Glutamatergic neuron (in vitro differentiated cells): ENCODE results near the gene MMD2. TPM values are rescaled to one million over a fixed set of nuclear protein-coding genes. Genes with fewer than 3 reads are reported as not detected.
A peak's percentile ranks its signal among the peaks of the same experiment; 100 is the strongest.

Experiments
- DNase-seq: peaks from one replicate; pipeline ENCODE4 v3.0.0; 2022
- H3K27ac Mint-ChIP-seq: one replicate; pipeline ENCODE4 v1.8.0; 2020; ENCODE audit warnings: mild to moderate bottlenecking, mixed read lengths, inconsistent platforms; ENCODE audit not compliant: unreplicated experiment
- H3K27me3 Mint-ChIP-seq: one replicate; pipeline ENCODE4 v1.8.0; 2020; ENCODE audit warnings: mild to moderate bottlenecking, moderate library complexity, mixed read lengths, inconsistent platforms; ENCODE audit not compliant: unreplicated experiment
- H3K36me3 Mint-ChIP-seq: one replicate; pipeline ENCODE4 v1.8.0; 2020; ENCODE audit warnings: mild to moderate bottlenecking, mixed read lengths, inconsistent platforms; ENCODE audit not compliant: unreplicated experiment
- H3K4me1 Mint-ChIP-seq: one replicate; pipeline ENCODE4 v1.8.0; 2020; ENCODE audit warnings: mild to moderate bottlenecking, low read depth, mixed read lengths, inconsistent platforms; ENCODE audit not compliant: unreplicated experiment
- H3K4me3 Mint-ChIP-seq: one replicate; pipeline ENCODE4 v1.8.0; 2020; ENCODE audit warnings: mild to moderate bottlenecking, mixed read lengths, inconsistent platforms; ENCODE audit not compliant: unreplicated experiment
- H3K9me3 Mint-ChIP-seq: one replicate; pipeline ENCODE4 v1.8.0; 2020; ENCODE audit warnings: mild to moderate bottlenecking, moderate library complexity, mixed read lengths, inconsistent platforms; ENCODE audit not compliant: unreplicated experiment
- total RNA-seq: library from RNA; stranded (reverse); fragmentation: NEBNext Ultra II Directional; extraction: Animal tissue kit (Norgen Biotek cat#: 25700); gene quantifications from one replicate; pipeline ENCODE4 v1.2.1, GENCODE V29; 2021; ENCODE audit not compliant: unreplicated experiment
- TF ChIP-seq, protein P1 (sequence below): fragments of 200-600 bp; sonication (generic); IDR thresholded peaks from one replicate; pipeline ENCODE4 v1.5.0; 2021; ENCODE audit not compliant: partially characterized antibody, unreplicated experiment

Gene MMD2
- total RNA-seq, 1 donor from 2014 or later = 0.47 TPM

DNA sequence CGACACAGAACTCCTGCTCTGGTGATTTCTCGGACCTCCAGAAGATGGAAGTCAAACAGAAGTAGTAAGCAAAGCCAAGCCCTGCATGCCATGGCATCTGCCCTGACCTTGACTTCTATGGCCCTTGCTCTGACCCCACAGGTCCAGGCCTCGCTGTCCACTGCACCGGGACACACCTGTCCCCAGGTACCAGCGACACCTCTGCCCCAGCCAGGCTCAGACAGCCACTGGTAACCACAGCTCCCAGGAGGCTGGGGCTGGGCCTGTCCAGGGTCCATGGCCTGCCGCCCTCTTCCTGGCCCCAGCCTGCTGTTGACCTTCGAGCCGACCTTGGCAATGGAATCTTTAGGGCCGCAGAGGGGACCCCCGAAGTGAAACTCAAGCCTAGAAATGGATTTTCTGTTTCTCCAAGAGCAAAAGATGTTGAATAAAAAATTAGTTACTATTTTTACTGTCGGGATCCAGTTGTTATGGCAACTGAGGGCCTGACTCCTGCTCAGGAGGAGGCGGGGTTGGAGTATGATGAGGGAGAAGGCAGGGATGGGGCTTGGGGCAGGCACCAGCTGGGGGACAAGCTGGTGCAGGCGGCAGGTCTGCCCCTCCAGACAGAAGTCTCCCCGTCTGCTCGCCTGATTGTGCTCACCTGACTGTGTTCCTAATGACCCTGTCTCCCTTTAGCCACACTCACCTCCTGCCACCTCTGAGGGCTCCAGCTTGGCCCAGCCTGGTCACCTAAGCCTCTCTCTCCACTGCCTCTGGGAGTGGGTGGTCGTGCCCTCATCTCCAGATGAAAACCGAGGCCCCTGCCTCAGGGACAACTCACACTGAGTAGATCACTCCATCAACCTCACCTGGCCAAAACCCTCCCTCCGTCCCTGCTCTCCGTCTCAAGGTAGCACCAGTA is 4.1 kb upstream of the MMD2 start:
- Mint-ChIP-seq H3K27ac (no peak overlapping the region), H3K9me3 (peaks cover 2% of the 10 kb centered on the region), H3K4me3 (no peak overlapping the region), H3K27me3 (peaks cover 6% of the 10 kb centered on the region), H3K36me3 (no peaks in the 10 kb centered on the region), H3K4me1 (no peaks in the 10 kb centered on the region)
- TF ChIP-seq, protein P1, sequence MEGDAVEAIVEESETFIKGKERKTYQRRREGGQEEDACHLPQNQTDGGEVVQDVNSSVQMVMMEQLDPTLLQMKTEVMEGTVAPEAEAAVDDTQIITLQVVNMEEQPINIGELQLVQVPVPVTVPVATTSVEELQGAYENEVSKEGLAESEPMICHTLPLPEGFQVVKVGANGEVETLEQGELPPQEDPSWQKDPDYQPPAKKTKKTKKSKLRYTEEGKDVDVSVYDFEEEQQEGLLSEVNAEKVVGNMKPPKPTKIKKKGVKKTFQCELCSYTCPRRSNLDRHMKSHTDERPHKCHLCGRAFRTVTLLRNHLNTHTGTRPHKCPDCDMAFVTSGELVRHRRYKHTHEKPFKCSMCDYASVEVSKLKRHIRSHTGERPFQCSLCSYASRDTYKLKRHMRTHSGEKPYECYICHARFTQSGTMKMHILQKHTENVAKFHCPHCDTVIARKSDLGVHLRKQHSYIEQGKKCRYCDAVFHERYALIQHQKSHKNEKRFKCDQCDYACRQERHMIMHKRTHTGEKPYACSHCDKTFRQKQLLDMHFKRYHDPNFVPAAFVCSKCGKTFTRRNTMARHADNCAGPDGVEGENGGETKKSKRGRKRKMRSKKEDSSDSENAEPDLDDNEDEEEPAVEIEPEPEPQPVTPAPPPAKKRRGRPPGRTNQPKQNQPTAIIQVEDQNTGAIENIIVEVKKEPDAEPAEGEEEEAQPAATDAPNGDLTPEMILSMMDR = no peak
- DNase-seq = no peak

DNA sequence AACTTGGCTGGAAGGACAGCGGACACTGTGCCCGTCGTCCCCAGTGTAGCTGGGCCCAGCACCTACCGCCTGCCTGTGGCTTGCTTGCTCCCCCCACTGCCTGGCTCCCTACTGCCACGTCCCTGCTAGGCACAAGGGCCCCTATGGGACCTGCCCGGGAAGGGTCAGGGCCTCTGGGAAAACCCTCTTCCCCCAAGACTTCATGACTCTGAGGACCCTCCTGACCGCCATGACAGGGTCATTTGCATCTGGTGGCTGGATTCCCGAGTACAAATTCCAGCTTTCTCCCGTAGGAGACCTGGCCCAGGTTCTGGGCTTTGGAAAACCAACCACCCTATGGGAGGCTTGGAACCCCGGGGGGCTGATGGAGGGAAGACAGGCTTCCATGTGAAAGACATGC is 1.4 kb upstream of the MMD2 start:
- no peak overlapping the region for H3K27ac Mint-ChIP-seq
- no peak for DNase-seq
- no peaks in the 10 kb centered on the region for H3K36me3 Mint-ChIP-seq
- H3K27me3 Mint-ChIP-seq = peaks cover 6% of the 10 kb centered on the region
- no peak overlapping the region for H3K4me3 Mint-ChIP-seq
- TF ChIP-seq, protein P1 = no peak
- H3K4me1 Mint-ChIP-seq = no peaks in the 10 kb centered on the region
- H3K9me3 Mint-ChIP-seq = peaks cover 2% of the 10 kb centered on the region

DNA sequence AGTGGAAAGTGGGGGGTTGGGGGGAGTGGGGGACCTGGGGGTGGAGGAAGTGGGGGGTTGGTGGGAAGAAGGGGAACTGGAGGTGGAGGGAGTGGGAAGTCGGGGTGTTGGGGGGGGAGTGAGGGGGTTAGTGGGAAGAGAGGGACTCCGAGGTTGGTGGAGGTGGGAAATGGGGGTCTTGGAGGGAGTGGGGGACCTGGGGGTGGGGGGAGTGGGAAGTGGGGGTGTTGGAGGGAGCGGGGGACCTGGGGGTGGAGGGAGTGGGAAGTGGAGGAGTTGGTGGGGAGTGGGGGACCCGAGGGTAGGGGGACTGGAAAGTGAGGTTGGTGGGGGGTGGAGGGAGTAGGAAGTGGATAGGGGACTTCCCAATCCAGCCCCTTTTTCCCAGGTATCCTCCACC is 906 bp upstream of the MMD2 start:
- H3K4me3 Mint-ChIP-seq = no peak overlapping the region
- no peaks in the 10 kb centered on the region for H3K4me1 Mint-ChIP-seq
- peaks cover 2% of the 10 kb centered on the region for H3K9me3 Mint-ChIP-seq
- TF ChIP-seq, protein P1 = no peak
- peaks cover 6% of the 10 kb centered on the region for H3K27me3 Mint-ChIP-seq
- H3K27ac Mint-ChIP-seq = no peak overlapping the region
- DNase-seq = no peak
- peaks cover 4% of the 10 kb centered on the region for H3K36me3 Mint-ChIP-seq

DNA sequence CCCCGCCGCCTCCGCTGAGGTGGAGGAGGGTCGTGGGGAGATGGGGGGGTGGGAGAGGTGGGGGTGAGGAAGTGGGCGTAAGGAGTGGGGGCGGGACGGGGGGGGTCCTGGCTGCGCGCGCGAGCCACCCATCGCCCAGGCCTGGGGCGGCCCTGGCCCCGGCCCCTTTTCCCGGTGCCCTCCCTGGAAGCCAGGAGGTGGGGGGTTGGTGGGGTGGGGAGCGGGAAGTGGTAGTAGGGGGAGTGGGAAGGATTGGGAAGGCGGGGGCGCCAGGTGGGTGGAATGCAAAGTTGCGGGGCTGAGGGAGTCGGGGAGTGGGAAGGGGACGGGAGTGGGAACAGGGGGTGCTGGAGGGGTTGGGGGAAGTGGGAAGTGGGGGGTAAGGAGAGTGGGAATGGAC is 319 bp upstream of the MMD2 start:
- Mint-ChIP-seq H3K36me3 (peaks cover 8% of the 10 kb centered on the region), H3K4me1 (no peaks in the 10 kb centered on the region), H3K27ac (no peak overlapping the region), H3K27me3 (peaks cover 6% of the 10 kb centered on the region), H3K9me3 (no peaks in the 10 kb centered on the region), H3K4me3 (no peak overlapping the region)
- TF ChIP-seq, protein P1 = no peak
- no peak for DNase-seq

DNA sequence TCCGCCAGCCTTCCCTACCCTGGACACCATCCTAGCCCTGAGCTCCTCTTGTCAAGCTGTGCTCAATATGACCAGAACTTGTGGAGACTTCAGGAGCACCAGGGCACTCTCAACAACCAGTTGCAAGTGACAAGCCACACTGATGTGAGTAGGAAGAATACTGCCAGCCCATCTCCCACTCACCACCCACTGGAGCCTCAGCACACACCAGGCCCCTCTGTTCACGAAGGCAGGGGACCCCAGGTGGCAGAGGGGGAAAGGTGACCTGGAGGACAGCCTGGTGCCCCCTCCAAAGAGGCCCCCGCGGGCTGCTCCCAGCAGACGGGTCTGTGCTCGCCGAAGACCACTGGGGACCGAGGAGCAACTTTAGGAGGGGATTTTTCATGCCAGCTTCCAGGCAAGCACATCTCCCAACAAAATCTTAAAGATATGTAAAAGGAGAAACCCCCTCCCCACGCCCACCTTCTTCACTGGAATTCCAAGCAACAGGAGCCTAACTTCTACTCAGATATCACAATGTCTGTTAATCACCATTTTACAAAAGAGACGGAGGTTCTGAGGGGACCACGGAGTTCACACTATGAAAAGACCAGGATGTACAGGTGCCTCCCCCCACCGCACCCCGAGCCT is 1.0 kb downstream of the MMD2 start:
- peaks cover 8% of the 10 kb centered on the region for H3K27me3 Mint-ChIP-seq
- peak overlapping the region; percentile 91 for H3K4me3 Mint-ChIP-seq
- no peaks in the 10 kb centered on the region for H3K9me3 Mint-ChIP-seq
- peaks cover 11% of the 10 kb centered on the region for H3K36me3 Mint-ChIP-seq
- no peaks in the 10 kb centered on the region for H3K4me1 Mint-ChIP-seq
- TF ChIP-seq, protein P1 = no peak
- DNase-seq = no peak
- H3K27ac Mint-ChIP-seq = no peak overlapping the region
